CD14-positive monocyte (primary cell): Measurements from ENCODE around the gene SLC2A9. TPM values are rescaled to one million over a fixed set of nuclear protein-coding genes. Genes with fewer than 3 reads are reported as not detected.

Source experiments
- DNase-seq, 3 donors: peaks; one replicate each; pipeline ENCODE4 v3.0.0-alpha.2; 2011 to 2022
- H2AFZ ChIP-seq: 2 replicates; pipeline ENCODE4 v1.6.0; 2012; ENCODE audit warnings: mild to moderate bottlenecking, low read depth, low read length, inconsistent platforms; ENCODE audit not compliant: insufficient read depth, poor library complexity, severe bottlenecking
- H3K27ac ChIP-seq, 2 donors: 1 replicate in 1 of 2; 2 replicates in 1 of 2; pipeline ENCODE4 v1.5.1; 2012 to 2013; ENCODE audit warnings: low read length in 2 of 2, control low read depth in 1 of 2, inconsistent platforms in 1 of 2, low read depth in 1 of 2, mild to moderate bottlenecking in 1 of 2
- H3K27me3 ChIP-seq, 2 donors: one replicate each; pipeline versions ENCODE4 v1.6.0 to v1.6.1; 2011 to 2013; ENCODE audit warnings: low read length in 2 of 2; ENCODE audit not compliant: control insufficient read depth in 2 of 2, insufficient read depth in 2 of 2
- H3K36me3 ChIP-seq, 2 donors: replicated peaks in 1 of 2; 1 replicate in 1 of 2; 2 replicates in 1 of 2; pipeline versions ENCODE4 v1.5.1 to v1.6.1; 2012 to 2013; ENCODE audit warnings: low read length in 2 of 2, control low read depth in 1 of 2, inconsistent platforms in 1 of 2, mild to moderate bottlenecking in 1 of 2; ENCODE audit not compliant: insufficient read depth in 2 of 2, control insufficient read depth in 1 of 2
- H3K4me1 ChIP-seq, 2 donors: 1 replicate in 1 of 2; 2 replicates in 1 of 2; pipeline versions ENCODE4 v1.5.1 to v1.6.1; 2012 to 2013; ENCODE audit warnings: low read length in 2 of 2, control low read depth in 1 of 2, inconsistent platforms in 1 of 2, mild to moderate bottlenecking in 1 of 2, moderate library complexity in 1 of 2; ENCODE audit not compliant: insufficient read depth in 2 of 2, control insufficient read depth in 1 of 2
- H3K4me2 ChIP-seq: replicated peaks from 2 replicates; pipeline ENCODE3; 2012; ENCODE audit warnings: low read length, moderate library complexity, mild to moderate bottlenecking; ENCODE audit not compliant: poor library complexity, severe bottlenecking; ENCODE audit errors: extremely low read depth
- H3K4me3 ChIP-seq, 3 experiments: fragments of 200-600 bp in 1 of 3; sonication (generic) in 1 of 3; replicated peaks in 1 of 3; 1 replicate in 2 of 3; 2 replicates in 1 of 3; pipeline ENCODE4 v1.5.1; 2011 to 2013; ENCODE audit warnings: low read length in 3 of 3, mild to moderate bottlenecking in 3 of 3, control low read depth in 2 of 3, low read depth in 2 of 3, inconsistent platforms in 1 of 3, moderate library complexity in 1 of 3
- H3K79me2 ChIP-seq: 2 replicates; pipeline ENCODE4 v1.6.0; 2012; ENCODE audit warnings: mild to moderate bottlenecking, control low read depth, inconsistent platforms, low read length, moderate library complexity; ENCODE audit not compliant: insufficient read depth
- H3K9ac ChIP-seq: 2 replicates; pipeline ENCODE4 v1.6.0; 2017; ENCODE audit warnings: low read length, mild to moderate bottlenecking; ENCODE audit not compliant: insufficient read depth, poor library complexity, severe bottlenecking
- H3K9me3 ChIP-seq, 2 donors: replicated peaks in 1 of 2; 1 replicate in 1 of 2; 2 replicates in 1 of 2; pipeline versions ENCODE4 v1.5.1 to v1.6.1; 2012 to 2013; ENCODE audit warnings: low read length in 2 of 2, control low read depth in 1 of 2; ENCODE audit not compliant: control insufficient read depth in 1 of 2, insufficient read depth in 1 of 2
- H4K20me1 ChIP-seq: 2 replicates; pipeline ENCODE4 v1.6.0; 2012; ENCODE audit warnings: mild to moderate bottlenecking, low read length, control low read depth, moderate library complexity; ENCODE audit not compliant: insufficient read depth
- H3K27ac Mint-ChIP-seq, 7 donors: one replicate each; pipeline ENCODE4 v1.8.0; 2020; ENCODE audit warnings: mild to moderate bottlenecking in 7 of 7, mixed read lengths in 7 of 7, moderate library complexity in 6 of 7, inconsistent platforms in 2 of 7
- H3K27me3 Mint-ChIP-seq, 3 donors: one replicate each; pipeline ENCODE4 v1.8.0; 2021 to 2022; ENCODE audit warnings: low read depth in 3 of 3, mild to moderate bottlenecking in 3 of 3, mixed read lengths in 3 of 3, moderate library complexity in 3 of 3, inconsistent platforms in 1 of 3
- H3K36me3 Mint-ChIP-seq, 2 donors: one replicate each; pipeline ENCODE4 v1.8.0; 2020; ENCODE audit warnings: mixed read lengths in 2 of 2, inconsistent platforms in 1 of 2, mild to moderate bottlenecking in 1 of 2
- H3K4me1 Mint-ChIP-seq: one replicate; pipeline ENCODE4 v1.8.0; 2020; ENCODE audit warnings: mild to moderate bottlenecking, mixed read lengths
- H3K4me3 Mint-ChIP-seq, 2 donors: one replicate each; pipeline ENCODE4 v1.8.0; 2020; ENCODE audit warnings: mild to moderate bottlenecking in 2 of 2, mixed read lengths in 2 of 2, moderate library complexity in 1 of 2
- H3K9me3 Mint-ChIP-seq, 7 donors: one replicate each; pipeline ENCODE4 v1.8.0; 2020 to 2022; ENCODE audit warnings: mixed read lengths in 7 of 7, mild to moderate bottlenecking in 6 of 7, moderate library complexity in 6 of 7, inconsistent platforms in 2 of 7
- CTCF ChIP-seq: fragments of 200-600 bp; IDR thresholded peaks from one replicate; pipeline ENCODE4 v1.8.0; 2022; ENCODE audit warnings: antibody characterized with exemption, mild to moderate bottlenecking
- WGBS: methylation state at CpG from one replicate; pipeline ENCODE4 v1.1.5; 2013; ENCODE audit warnings: missing lambda C conversion rate; ENCODE audit not compliant: insufficient coverage; 5-methylcytosine and 5-hydroxymethylcytosine counted together
- intact Hi-C, 2 donors: fragments of 100-400 bp; cut with micrococcal nuclease; formaldehyde crosslinking; loops; one replicate each; pipeline versions ENCODE4 v1.15.0 to v1.15.1; 2023
- polyA plus RNA-seq, 3 donors: library from polyadenylated mRNA; depleted of rRNA in 1 of 3; unstranded in 2 of 3; stranded (reverse) in 1 of 3; fragments of 300-500 nt in 2 of 3; fragments of >200 nt in 1 of 3; fragmentation: Illumina TruSeq in 2 of 3; gene quantifications; 1 replicate in 2 of 3; 2 replicates in 1 of 3; pipeline ENCODE4 v1.2.3, GENCODE V29; 2012 to 2021

SLC2A9 gene
- polyA plus RNA-seq, 3 donors = 27.3 to 38.6 (median 34.7) TPM

DNA sequence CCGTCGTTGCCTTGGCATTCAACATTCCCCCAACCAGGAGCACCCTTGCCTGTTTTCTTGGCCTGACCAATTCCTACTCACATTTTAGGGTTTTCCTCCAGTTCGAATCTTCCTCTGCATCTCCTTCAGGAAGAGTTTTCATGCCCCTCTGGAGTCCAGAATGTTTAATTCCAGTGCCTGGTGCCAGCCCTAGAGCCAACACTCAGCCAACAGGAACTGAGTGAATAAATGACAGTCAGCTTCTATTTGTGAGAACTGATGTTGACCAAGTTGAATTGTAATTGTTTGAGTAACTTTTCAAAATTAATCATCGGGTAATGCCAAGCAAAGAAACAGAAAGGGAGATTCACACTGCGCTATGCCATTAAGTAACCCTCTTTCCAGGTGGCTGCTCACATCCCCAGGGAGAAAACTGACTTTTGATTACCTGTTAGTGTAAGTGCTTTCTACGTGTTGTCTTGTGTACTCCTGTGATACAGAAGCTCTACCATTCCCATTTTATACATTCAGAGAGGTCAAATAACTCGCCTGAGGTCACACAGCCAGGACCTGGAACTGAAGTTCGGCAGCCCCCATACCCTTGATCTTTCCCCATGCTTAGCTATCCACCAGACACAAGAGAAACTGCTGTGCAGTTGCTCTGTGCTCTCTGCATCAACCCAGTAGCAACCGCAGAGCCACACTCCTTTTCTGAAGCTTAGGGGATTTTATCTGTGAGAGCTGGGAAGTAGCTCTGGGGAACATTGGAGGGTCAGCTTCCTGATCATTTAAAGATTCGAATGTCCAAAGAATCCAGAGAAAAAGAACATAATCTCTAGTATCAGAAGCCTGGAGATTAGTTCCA, 19.0 kb upstream of the SLC2A9 start:
- Mint-ChIP-seq H3K4me1 (peaks cover 17% of the 10 kb centered on the region), H3K27me3 (peaks cover 0 to 1% (median 0%) of the 10 kb centered on the region in 3 donors), H3K4me3 (no peak overlapping the region), H3K9me3 (peaks cover 4 to 13% (median 11%) of the 10 kb centered on the region in 7 donors), H3K27ac (peak overlapping the region in 1 of 7 donors; percentile 6), H3K36me3 (peaks cover 11 to 13% of the 10 kb centered on the region in 2 donors)
- Histone ChIP-seq H3K27ac (no peak overlapping the region), H2AFZ (no peak overlapping the region), H3K4me2 (no peak overlapping the region), H3K9me3 (peaks cover 0 to 7% of the 10 kb centered on the region in 2 donors), H3K4me1 (peaks cover 16 to 17% of the 10 kb centered on the region in 2 donors), H3K9ac (no peak overlapping the region), H3K36me3 (no peaks in the 10 kb centered on the region), H3K27me3 (no peaks in the 10 kb centered on the region), H3K79me2 (no peaks in the 10 kb centered on the region), H4K20me1 (no peaks in the 10 kb centered on the region), H3K4me3 (no peak overlapping the region)
- no peak for DNase-seq
- intact Hi-C loops = no loop called here
- 100% methylated on average over 5 of the region's 10 CpGs for WGBS
- TF ChIP-seq CTCF = no peak

DNA sequence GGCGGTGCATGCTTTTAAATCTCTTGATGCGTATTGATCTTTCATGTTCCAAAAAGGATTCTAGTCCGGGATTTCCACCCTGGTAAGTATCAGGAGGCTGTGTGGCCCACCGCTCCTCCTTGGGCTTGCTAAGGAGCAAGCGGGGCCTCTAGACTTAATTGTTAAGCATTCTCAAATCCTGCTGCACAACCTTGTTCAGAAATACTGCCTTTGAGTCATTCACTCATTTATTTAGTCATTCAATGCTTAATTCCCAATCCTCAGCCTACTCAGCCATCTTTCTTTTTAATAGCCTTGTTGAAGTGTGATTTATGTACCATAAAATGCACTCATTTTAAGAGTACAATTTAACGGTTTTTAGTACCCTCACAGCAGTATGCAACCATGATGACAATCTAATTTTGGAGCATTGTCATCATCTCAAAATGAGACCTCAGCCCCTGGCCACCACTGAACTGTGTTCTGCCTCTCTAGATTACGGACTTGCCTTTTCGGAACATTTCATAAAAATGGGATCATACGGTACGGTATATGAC, 15.6 kb upstream of the SLC2A9 start:
- Histone ChIP-seq H3K79me2 (no peaks in the 10 kb centered on the region), H4K20me1 (no peaks in the 10 kb centered on the region), H3K9ac (no peak overlapping the region), H3K4me2 (no peak overlapping the region), H3K9me3 (no peaks in the 10 kb centered on the region), H2AFZ (no peak overlapping the region), H3K36me3 (no peaks in the 10 kb centered on the region), H3K4me3 (no peak overlapping the region), H3K27ac (no peak overlapping the region), H3K27me3 (no peaks in the 10 kb centered on the region), H3K4me1 (peaks cover 22% of the 10 kb centered on the region in 2 donors)
- H3K4me3 Mint-ChIP-seq = no peak overlapping the region
- H3K36me3 Mint-ChIP-seq = peaks cover 3 to 4% of the 10 kb centered on the region in 2 donors
- no peak for TF ChIP-seq CTCF
- no peak for DNase-seq
- H3K4me1 Mint-ChIP-seq = peaks cover 21% of the 10 kb centered on the region
- intact Hi-C loops = no loop called here
- peaks cover 0 to 1% (median 1%) of the 10 kb centered on the region in 3 donors for H3K27me3 Mint-ChIP-seq
- H3K9me3 Mint-ChIP-seq = peaks cover 0 to 2% (median under 1%) of the 10 kb centered on the region in 7 donors
- no peak overlapping the region for H3K27ac Mint-ChIP-seq
- WGBS = 95% methylated on average over 8 of the region's 10 CpGs
